Breast epithelium (tissue), 3 donors: Measurements from ENCODE around the gene RGS12.

ENCODE experiments used
- POLR2A ChIP-seq: fragments of 450-650 bp; IDR thresholded peaks from one replicate; pipeline ENCODE4 v1.6.1; 2016; ENCODE audit warnings: antibody characterized with exemption, mild to moderate bottlenecking, moderate library complexity
- POLR2AphosphoS5 ChIP-seq, 3 donors: sonication (generic); formaldehyde crosslinking; IDR thresholded peaks; one replicate each; pipeline ENCODE4 v1.6.1; 2017; ENCODE audit warnings: antibody characterized with exemption in 3 of 3
- TF ChIP-seq, protein P1 (sequence below), 3 donors: fragments of 450-650 bp; IDR thresholded peaks; one replicate each; pipeline ENCODE4 v1.5.1; 2016 to 2017; ENCODE audit warnings: antibody characterized with exemption in 3 of 3, mild to moderate bottlenecking in 3 of 3, moderate library complexity in 3 of 3

DNA sequence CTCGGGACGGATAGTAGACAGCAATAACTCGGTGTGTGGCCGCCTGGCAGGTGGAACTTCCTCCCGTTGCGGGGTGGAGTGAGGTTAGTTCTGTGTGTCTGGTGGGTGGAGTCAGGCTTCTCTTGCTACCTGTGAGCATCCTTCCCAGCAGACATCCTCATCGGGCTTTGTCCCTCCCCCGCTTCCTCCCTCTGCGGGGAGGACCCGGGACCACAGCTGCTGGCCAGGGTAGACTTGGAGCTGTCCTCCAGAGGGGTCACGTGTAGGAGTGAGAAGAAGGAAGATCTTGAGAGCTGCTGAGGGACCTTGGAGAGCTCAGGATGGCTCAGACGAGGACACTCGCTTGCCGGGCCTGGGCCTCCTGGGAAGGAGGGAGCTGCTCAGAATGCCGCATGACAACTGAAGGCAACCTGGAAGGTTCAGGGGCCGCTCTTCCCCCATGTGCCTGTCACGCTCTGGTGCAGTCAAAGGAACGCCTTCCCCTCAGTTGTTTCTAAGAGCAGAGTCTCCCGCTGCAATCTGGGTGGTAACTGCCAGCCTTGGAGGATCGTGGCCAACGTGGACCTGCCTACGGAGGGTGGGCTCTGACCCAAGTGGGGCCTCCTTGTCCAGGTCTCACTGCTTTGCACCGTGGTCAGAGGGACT is 49.6 kb upstream of the RGS12 start:
- TF ChIP-seq, protein P1, sequence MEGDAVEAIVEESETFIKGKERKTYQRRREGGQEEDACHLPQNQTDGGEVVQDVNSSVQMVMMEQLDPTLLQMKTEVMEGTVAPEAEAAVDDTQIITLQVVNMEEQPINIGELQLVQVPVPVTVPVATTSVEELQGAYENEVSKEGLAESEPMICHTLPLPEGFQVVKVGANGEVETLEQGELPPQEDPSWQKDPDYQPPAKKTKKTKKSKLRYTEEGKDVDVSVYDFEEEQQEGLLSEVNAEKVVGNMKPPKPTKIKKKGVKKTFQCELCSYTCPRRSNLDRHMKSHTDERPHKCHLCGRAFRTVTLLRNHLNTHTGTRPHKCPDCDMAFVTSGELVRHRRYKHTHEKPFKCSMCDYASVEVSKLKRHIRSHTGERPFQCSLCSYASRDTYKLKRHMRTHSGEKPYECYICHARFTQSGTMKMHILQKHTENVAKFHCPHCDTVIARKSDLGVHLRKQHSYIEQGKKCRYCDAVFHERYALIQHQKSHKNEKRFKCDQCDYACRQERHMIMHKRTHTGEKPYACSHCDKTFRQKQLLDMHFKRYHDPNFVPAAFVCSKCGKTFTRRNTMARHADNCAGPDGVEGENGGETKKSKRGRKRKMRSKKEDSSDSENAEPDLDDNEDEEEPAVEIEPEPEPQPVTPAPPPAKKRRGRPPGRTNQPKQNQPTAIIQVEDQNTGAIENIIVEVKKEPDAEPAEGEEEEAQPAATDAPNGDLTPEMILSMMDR (IDR thresholded peaks at IDR 0.05): no peak
- TF ChIP-seq POLR2AphosphoS5 (IDR thresholded peaks at IDR 0.05): no peak
- TF ChIP-seq POLR2A: no peak
